C4-2B (cell line): ENCODE measurements around the gene PTK7.

Experiments
- ZFX ChIP-seq: fragments of 450-650 bp; IDR thresholded peaks from 2 replicates; pipeline ENCODE4 v1.6.1; 2017
- TF ChIP-seq, protein P1 (sequence below): fragments of 450-650 bp; conservative IDR thresholded peaks from 2 replicates; pipeline ENCODE4 v1.5.1; 2017; ENCODE audit warnings: mild to moderate bottlenecking

DNA sequence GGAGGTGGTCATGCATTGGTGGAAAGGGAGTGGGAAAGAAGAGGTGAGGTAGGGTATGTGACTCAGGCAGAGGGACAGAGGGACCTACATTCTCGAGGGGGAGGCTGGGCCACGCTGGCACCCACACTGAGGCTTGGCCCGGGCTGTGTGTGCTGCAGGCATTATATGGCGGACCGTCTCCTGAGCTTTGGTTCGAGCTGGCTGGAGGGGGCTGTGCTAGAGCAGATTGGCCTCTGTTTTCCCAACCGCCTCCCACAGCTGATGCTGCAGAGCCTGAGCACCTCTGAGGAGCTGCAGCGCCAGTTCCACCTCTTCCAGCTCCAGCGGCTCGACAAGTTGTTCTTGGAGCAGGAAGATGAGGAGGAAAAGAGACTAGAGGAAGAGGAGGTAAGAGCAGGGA is 129.7 kb downstream of the PTK7 start:
- TF ChIP-seq, protein P1, sequence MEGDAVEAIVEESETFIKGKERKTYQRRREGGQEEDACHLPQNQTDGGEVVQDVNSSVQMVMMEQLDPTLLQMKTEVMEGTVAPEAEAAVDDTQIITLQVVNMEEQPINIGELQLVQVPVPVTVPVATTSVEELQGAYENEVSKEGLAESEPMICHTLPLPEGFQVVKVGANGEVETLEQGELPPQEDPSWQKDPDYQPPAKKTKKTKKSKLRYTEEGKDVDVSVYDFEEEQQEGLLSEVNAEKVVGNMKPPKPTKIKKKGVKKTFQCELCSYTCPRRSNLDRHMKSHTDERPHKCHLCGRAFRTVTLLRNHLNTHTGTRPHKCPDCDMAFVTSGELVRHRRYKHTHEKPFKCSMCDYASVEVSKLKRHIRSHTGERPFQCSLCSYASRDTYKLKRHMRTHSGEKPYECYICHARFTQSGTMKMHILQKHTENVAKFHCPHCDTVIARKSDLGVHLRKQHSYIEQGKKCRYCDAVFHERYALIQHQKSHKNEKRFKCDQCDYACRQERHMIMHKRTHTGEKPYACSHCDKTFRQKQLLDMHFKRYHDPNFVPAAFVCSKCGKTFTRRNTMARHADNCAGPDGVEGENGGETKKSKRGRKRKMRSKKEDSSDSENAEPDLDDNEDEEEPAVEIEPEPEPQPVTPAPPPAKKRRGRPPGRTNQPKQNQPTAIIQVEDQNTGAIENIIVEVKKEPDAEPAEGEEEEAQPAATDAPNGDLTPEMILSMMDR: no peak
- TF ChIP-seq ZFX: no peak
